ENCODE measurements around the gene MET. TPM values are rescaled to one million over a fixed set of nuclear protein-coding genes. Genes with fewer than 3 reads are reported as not detected.
A peak's percentile ranks its signal among the peaks of the same experiment; 100 is the strongest.

Gene MET
- total RNA-seq, 4 donors from 2014 or later: 15.9 to 36.8 (median 28.7) TPM

DNA sequence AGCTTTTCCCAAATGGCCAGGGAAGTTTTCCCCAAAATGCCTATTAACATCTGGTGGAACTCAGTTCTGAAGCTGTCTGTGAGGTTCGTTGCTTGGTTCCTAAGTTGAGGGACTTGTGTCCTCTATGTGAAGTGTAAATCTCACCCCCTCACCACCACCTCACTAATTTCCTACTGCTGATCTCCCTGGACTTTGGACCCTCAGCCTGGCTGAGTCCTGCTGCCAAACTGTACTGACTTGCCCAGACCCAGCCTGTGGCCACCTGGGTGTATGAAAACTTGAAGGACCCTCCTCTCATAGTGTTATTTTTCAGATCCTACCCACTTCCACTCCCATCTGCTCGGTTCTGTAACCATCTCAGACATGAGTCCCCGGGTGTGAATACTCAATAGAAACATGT lies 94.9 kb downstream of the MET start:
- DNase-seq: no peak
- no peak for ATAC-seq
- TF ChIP-seq, protein P1, sequence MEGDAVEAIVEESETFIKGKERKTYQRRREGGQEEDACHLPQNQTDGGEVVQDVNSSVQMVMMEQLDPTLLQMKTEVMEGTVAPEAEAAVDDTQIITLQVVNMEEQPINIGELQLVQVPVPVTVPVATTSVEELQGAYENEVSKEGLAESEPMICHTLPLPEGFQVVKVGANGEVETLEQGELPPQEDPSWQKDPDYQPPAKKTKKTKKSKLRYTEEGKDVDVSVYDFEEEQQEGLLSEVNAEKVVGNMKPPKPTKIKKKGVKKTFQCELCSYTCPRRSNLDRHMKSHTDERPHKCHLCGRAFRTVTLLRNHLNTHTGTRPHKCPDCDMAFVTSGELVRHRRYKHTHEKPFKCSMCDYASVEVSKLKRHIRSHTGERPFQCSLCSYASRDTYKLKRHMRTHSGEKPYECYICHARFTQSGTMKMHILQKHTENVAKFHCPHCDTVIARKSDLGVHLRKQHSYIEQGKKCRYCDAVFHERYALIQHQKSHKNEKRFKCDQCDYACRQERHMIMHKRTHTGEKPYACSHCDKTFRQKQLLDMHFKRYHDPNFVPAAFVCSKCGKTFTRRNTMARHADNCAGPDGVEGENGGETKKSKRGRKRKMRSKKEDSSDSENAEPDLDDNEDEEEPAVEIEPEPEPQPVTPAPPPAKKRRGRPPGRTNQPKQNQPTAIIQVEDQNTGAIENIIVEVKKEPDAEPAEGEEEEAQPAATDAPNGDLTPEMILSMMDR (IDR thresholded peaks at IDR 0.05 in 4 of 5, conservative IDR thresholded peaks at IDR 0.05 in 1 of 5): no peak
- TF ChIP-seq POLR2A (IDR thresholded peaks at IDR 0.05): no peak
- H3K36me3 ChIP-seq: peaks cover 0 to 19% of the 10 kb centered on the region in 2 donors
- no peaks in the 10 kb centered on the region for H3K27me3 ChIP-seq
- H3K4me1 ChIP-seq: peaks cover 0 to 6% of the 10 kb centered on the region in 2 donors
- intact Hi-C loops (cut with DNase I; ENCODE audit: low total_unique reads): no loop called here
- in situ Hi-C loops (cut with MboI; ENCODE audit: low sequenced_read_pairs in 4 of 4): no loop called here
- H3K4me3 ChIP-seq: no peak overlapping the region
- H3K9me3 ChIP-seq: no peaks in the 10 kb centered on the region
- H3K27ac ChIP-seq: no peak overlapping the region

DNA sequence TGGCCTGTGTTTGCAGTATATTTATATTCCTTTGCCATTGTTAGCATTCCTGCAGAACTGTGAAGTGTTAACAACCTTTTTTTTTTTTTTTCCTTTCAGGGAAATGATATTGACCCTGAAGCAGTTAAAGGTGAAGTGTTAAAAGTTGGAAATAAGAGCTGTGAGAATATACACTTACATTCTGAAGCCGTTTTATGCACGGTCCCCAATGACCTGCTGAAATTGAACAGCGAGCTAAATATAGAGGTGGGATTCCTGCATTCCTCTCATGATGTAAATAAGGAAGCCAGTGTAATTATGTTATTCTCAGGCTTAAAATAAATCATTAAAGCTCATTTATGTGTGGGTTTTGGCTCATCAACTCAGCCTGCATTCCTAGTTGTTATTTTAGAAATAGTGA lies 97.5 kb downstream of the MET start:
- Histone ChIP-seq H3K27me3 (no peaks in the 10 kb centered on the region), H3K4me1 (peaks cover 0 to 6% of the 10 kb centered on the region in 2 donors), H3K36me3 (peaks cover 0 to 42% of the 10 kb centered on the region in 2 donors), H3K27ac (no peak overlapping the region), H3K4me3 (no peak overlapping the region), H3K9me3 (no peaks in the 10 kb centered on the region)
- in situ Hi-C loops (cut with MboI; ENCODE audit: low sequenced_read_pairs in 4 of 4) (no loop called here), intact Hi-C loops (cut with DNase I; ENCODE audit: low total_unique reads) (no loop called here)
- DNase-seq (no peak), ATAC-seq (no peak)
- TF ChIP-seq, protein P1 (IDR thresholded peaks at IDR 0.05 in 4 of 5, conservative IDR thresholded peaks at IDR 0.05 in 1 of 5): no peak
- no peak for TF ChIP-seq POLR2A (IDR thresholded peaks at IDR 0.05)

DNA sequence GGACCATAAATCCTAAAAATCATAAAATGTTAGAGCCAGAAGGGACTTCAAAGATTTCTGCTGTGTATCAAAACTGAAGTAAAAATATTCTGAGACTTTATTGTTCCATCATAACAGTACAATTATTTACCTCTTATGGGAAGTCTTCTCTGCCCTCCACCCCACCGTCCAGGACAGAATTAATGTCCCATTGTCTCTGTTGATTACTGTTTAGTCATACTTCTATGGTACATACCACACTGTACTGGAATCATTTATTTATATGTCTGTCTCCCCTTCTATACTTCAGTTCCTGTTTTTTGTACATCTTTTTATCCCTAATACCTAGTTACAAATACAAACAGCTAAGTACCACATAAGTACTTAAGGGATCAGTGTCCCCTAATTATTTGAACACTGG lies 98.9 kb downstream of the MET start:
- Histone ChIP-seq H3K27me3 (no peaks in the 10 kb centered on the region), H3K27ac (no peak overlapping the region), H3K4me1 (peaks cover 0 to 6% of the 10 kb centered on the region in 2 donors), H3K4me3 (no peak overlapping the region), H3K36me3 (peaks cover 0 to 43% of the 10 kb centered on the region in 2 donors), H3K9me3 (no peaks in the 10 kb centered on the region)
- TF ChIP-seq POLR2A (IDR thresholded peaks at IDR 0.05): no peak
- TF ChIP-seq, protein P1 (IDR thresholded peaks at IDR 0.05 in 4 of 5, conservative IDR thresholded peaks at IDR 0.05 in 1 of 5): no peak
- DNase-seq (no peak), ATAC-seq (no peak)
- intact Hi-C loops (cut with DNase I; ENCODE audit: low total_unique reads) (no loop called here), in situ Hi-C loops (cut with MboI; ENCODE audit: low sequenced_read_pairs in 4 of 4) (no loop called here)

DNA sequence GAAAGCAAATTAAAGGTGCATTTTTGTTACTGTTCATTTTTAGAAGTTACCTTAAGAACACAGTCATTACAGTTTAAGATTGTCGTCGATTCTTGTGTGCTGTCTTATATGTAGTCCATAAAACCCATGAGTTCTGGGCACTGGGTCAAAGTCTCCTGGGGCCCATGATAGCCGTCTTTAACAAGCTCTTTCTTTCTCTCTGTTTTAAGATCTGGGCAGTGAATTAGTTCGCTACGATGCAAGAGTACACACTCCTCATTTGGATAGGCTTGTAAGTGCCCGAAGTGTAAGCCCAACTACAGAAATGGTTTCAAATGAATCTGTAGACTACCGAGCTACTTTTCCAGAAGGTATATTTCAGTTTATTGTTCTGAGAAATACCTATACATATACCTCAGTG lies 99.6 kb downstream of the MET start:
- H3K36me3 ChIP-seq: peaks cover 0 to 43% of the 10 kb centered on the region in 2 donors
- intact Hi-C loops (cut with DNase I; ENCODE audit: low total_unique reads): no loop called here
- peaks cover 5 to 10% of the 10 kb centered on the region in 2 donors for H3K4me1 ChIP-seq
- DNase-seq (no peak), ATAC-seq (no peak)
- H3K9me3 ChIP-seq: no peaks in the 10 kb centered on the region
- H3K27me3 ChIP-seq: no peaks in the 10 kb centered on the region
- in situ Hi-C loops (cut with MboI; ENCODE audit: low sequenced_read_pairs in 4 of 4): no loop called here
- H3K27ac ChIP-seq: peak overlapping the region in 1 of 4 donors; percentile 1
- TF ChIP-seq POLR2A (IDR thresholded peaks at IDR 0.05): no peak
- TF ChIP-seq, protein P1 (IDR thresholded peaks at IDR 0.05 in 4 of 5, conservative IDR thresholded peaks at IDR 0.05 in 1 of 5): no peak
- H3K4me3 ChIP-seq: no peak overlapping the region

DNA sequence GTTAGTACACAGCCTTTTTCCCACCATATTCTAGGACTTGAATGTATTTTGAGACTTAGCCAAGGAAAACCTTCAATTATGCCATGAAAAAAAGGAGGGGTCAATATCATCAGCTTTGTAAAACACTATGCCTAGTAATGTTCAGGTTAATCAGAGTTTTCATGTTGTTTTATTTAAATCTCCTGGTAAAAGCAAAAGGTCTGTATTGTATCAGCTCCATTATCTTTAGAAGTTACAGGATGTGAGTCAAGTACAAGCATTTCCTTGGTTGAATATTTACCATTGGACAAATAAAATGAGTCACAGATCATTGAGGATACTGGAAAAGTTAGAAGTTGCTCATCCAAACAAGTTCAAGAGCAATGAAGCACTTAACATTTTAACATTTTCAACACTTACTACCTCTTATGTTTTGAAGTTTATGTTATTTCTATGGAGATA lies 100.4 kb downstream of the MET start:
- no peak overlapping the region for H3K4me3 ChIP-seq
- H3K9me3 ChIP-seq: no peaks in the 10 kb centered on the region
- peak overlapping the region in 1 of 4 donors; percentile 1 for H3K27ac ChIP-seq
- no peaks in the 10 kb centered on the region for H3K27me3 ChIP-seq
- intact Hi-C loops (cut with DNase I; ENCODE audit: low total_unique reads) (no loop called here), in situ Hi-C loops (cut with MboI; ENCODE audit: low sequenced_read_pairs in 4 of 4) (no loop called here)
- no peak for DNase-seq
- H3K36me3 ChIP-seq: peaks cover 0 to 43% of the 10 kb centered on the region in 2 donors
- no peak for ATAC-seq
- peaks cover 9 to 13% of the 10 kb centered on the region in 2 donors for H3K4me1 ChIP-seq
- TF ChIP-seq POLR2A (IDR thresholded peaks at IDR 0.05): no peak
- TF ChIP-seq, protein P1 (IDR thresholded peaks at IDR 0.05 in 4 of 5, conservative IDR thresholded peaks at IDR 0.05 in 1 of 5): no peak

Data from gastrocnemius medialis (tissue), 4 donors.